Femur (tissue), 1 donor: ENCODE measurements around the gene ABLIM3.

ENCODE experiments used
- DNase-seq: peaks from one replicate; pipeline ENCODE4 v3.0.0-alpha.2; 2017

Gene ABLIM3

DNA sequence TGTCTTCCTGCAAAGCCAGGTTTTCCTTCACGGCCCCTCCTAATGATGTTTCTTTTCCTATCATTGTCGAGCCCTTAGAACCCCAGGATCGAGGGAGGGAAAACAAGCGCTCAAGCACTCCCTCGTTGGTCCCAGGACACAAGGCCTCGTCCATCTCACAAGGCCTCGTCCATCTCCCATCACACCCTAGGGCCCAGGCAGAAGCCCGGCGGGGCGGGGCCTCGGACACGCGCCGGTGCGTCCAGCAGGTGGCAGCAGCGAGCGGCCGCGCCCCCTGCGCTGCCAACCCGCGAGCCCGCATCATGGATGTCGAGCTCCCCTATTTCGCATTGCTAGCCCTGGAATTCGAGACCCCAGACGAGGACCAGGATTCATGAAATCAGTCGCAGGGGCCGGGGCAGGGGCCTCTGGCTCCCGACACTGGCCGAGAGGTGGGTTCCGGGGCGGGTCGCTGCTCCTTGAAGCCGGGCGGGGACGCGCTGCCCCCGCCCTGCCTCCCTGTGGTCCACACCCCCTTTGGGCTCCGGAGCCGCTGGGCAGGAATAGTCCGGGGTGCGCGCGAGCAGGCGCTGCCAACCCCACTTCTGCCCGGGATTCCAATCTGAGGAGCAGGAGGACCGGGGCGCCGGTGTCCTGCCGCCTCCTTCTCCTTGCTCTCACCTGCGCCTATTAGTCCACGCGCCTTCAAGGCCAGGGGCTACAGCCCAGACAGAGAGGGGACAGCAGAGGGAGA is at the start of gene ABLIM3:
TSS of gene ABLIM3 (plus strand) at position 270 of the 733 bp plus-strand sequence. CDS start 603 bp downstream, outside the sequence.
- DNase-seq, result peak; percentile 79

DNA sequence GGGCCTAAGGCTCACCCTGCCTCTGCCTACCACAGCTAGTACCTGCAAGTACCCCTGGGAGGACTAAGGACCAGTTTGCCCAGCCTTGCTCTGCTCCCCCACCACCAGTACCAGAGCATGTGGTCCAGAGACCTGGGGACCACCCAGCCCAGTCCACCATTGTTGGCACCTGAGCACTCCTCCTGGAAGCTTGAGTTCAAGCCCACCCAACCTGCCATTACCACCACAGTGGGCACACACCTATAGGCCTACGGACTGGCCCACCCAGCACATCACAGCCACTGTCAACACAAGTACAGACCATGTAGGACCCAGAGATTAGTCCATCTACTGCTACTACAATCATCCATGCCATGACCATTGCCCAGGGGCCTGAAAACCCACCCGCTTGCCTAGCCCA is 47.7 kb upstream of the ABLIM3 start:
- DNase-seq, result no peak

DNA sequence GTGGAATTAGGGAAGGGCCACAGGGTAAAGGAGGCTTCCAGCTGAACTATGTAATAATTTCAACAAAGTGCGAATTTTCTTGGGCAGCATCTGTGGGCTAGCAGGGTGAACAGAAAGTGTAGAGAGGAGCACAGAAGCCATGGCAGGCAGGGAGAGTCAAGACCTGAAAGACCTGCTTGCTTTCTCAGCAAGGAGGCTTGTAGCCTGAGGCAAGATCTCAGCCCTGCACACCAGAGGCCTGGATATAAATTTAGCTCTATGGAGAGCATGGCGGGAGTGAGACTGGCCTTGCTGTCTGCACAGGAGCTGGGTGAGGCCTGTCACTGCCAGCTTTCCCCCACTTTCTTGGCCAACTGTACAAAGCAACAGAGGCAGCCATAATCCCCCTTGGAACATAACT is 46.3 kb upstream of the ABLIM3 start:
- DNase-seq, result no peak

DNA sequence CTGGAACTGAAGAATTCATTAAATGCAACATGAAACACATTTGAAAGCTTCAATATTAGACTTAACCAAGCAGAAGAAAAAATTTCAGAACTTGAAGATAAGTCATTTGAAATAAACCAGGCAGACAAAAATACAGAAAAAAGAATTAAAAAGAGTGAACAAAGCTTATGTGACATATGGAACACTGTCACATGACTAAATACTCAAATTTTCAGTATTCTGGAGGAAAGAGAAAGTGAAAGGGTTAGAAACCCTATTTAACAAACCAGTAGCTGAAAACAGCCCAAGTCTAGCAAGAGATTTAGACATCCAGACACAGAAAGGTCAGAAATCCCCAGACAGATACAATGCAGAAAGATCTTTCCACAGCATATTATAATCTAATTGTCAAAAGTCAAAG is 41.4 kb upstream of the ABLIM3 start:
- DNase-seq, result no peak

DNA sequence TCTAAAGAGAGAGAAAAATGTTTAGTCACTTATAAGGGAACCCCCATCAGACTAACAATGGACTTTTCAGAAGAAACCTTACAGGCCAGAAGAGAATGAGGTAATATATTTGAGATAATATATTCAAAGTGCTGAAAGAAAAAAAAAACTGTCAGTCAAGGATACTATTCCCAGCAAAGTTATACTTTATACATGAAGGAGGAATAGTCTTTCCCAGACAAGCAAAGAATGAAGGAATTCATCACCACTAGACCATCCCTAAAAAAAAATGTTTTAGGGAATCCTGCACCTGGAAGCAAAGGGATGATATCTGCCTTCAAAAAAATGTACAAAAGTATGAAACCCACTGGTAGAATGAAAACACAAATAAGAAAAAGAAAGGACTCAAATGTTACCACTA is 41.0 kb upstream of the ABLIM3 start:
- DNase-seq, result no peak

DNA sequence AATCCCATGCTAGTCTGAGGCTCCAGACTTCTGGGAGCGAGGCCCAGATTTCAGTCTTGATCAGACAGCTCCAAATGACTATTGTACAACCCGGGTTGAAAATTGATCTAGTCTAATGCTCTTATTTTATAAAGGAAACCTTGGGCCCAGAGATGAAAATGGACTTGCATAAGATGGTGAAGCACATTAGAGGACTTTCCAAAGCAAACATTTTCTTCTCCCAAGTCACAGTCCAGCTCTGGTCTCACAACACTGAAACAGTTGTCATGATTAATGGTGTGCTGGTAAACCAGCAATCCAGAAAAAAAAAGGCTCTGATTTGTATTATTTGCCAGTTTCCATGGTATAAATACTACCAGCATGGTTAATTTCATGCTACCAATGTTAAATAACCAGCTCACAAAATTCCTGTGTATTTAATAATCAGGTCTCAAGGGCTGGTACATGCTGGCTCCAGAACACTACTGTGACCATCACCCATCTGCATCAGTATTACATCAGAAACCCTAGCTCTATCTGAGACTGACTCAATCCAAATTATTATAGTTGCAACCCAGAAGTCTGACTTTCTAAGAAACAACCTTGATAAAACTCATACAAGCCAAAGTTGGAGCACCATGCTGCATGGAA is 32.5 kb upstream of the ABLIM3 start:
- DNase-seq, result no peak

DNA sequence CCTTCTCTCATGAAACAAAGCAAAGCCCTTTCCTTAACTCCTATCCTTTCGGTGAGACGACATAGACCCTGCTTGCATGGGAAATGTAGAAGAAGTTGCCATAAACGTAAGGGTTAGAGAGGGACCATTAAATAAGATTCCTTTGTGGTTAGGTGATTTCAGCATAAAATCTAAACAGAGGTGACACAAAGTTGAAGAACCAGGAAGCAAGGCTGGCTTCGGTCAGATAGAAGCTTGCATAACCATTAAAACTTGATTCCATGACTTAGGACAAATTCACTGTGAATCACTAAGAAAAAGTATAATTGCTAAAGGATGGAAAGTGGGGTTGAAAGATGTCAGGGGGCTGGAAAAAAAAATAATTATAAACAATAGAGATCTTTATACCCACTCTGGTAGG is 30.9 kb upstream of the ABLIM3 start:
- DNase-seq, result no peak

DNA sequence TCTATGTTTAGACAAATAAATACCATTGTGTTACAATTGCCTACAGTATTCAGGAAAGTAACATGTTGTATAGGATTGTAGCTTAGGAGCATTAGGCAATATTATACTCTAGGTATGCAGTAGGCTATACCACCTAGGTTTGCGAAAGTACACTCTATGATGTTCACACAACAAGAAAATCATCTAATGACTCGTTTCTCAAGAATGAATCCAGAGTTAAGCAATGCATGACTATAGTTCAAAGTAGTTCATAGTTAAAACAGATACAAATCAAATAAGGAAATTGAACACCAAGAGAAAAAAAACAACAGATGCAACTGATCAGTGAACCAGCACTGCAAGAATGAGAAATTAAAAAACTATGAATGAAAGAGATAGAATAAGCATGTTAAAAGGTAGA is 27.6 kb upstream of the ABLIM3 start:
- DNase-seq, result no peak

DNA sequence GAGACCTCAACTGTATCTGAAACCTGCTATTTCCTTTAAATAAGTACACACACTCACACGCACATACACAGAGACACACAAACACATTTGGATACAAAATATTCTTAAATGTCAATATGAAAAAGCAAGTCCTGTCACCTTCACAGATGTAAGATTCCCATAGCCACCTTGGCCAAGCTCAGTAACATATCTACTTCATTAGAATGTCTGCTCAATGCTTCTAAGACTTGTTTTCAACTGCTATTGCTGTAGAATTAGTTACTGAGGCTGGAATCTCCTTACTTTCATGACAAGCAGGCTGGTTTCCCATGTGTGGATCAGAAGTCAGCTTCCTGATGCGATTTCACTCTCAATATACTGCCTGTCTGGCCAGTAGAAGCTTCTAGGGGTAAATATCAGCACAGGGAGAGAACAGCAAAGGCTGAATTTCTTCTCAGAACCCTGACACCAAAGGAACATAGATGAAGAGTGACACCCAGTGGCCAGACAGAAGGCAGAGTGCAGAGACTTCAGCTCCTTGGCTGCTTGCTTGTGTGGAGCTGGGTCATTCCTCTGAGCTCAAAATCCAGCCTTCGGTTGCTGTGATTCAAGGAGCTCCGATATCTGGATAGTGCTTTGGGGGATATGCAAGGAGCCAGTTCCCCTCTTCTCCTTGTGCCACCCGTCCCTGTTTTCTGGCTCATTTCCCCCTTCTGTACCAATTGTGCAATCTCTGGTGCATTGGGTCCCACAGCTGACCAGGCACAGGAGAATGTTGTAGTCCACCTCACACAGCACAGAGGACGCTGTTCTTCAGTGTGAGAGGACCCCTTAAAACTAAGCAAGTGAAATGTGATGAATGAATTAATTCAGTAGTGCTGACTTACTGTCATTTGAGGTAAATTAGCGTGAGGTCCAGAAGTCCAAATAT is 26.6 kb upstream of the ABLIM3 start:
- DNase-seq, result peak; percentile 65

DNA sequence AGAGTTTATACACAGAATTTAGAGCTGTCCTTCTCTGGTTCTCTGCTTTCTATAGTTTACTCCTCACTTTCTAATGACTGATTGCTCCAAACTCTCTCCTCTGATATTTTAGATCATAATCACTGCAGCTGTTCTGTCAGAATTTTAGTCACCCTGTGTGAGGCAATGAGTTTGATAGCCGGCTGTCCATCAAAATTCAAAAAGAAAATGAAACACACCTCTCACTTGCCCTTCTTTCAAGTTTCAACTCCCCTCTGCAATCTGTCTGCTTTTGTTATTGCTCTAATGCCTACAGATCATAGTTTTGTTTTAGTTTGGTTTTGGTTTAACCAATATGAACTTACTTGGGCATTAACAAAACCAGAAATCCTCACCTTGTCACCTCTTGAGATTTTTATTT is 23.3 kb upstream of the ABLIM3 start:
- no peak for DNase-seq

DNA sequence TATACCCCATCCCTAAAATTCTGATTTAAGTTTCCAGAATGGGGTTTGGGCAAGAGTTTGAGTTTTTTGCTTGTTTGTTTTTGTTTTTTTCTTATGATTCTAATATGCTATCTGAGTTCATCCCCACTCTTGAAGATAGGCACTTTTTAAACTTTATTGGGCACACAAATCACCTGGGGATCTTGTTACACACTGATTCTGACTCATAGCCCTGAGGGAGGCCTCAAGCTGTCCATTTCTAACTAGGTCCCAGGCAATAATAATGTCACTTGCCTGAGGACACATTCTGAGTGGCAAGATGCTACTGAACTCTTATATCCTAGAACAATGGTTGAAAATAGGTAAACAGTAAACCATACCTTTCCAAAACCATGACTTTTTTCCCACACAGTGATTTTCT is 22.8 kb upstream of the ABLIM3 start:
- no peak for DNase-seq

DNA sequence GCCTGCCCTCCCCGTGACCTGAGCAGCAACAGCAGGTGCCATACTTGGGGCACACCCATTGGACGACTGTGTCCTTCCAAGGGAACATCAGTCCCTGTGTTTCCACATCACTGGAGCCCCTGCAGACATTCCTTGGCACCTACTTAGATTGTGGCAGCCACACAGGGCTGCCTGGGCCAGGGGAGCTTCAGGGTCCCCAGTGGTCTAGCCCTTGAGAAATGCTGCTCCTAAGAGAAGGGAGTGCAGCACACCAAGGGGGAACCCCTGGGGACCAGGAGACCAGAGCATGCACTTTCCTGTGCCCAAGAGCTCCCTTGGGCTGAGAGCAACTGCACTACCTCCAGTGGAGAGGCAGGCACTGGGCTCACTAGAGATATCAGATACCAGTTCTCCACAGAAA is 20.1 kb upstream of the ABLIM3 start:
- no peak for DNase-seq

DNA sequence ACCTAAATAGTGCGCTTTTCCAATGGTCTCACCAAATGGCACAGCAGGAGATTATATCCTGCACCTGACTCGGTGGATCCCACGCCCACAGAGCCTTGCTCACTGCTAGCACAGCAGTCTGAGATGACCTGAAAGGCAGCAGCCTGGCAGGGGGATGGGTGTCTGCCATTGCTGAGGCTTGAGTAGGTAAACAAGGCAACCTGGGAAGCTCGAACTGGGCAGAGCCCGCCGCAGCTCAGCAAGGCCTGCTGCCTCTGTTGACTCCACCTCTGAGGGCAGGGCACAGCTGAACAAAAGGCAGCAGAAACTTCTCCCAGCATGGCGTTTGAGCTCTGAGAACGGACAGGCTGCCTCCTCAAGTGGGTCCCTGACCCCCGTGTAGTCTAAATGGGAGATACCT is 18.1 kb upstream of the ABLIM3 start:
- DNase-seq, result no peak

DNA sequence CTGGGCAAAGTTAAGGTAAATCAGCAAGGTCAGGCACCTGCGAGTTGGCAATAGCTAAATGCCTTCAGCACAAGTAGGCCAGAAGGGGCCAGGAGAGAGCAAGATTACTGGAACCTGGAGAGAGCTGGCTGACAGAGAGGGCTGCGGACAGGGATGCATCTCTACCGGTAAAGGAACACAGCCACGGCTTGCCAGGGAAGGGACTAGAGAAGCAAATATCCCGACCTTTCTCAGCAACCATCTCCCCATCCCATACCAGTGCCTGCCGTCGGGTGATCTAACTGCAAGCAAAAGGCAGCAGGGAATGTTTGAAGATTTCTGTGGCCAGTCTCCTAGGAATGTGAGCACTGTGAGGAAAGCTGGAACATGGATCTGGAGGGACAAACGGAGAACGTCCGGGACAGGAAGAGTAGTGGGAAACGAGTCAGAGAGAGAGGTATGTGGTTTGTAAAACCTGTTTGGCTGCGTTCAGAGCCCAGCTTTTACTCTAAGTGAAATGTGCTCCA is 15.9 kb upstream of the ABLIM3 start:
- DNase-seq, result no peak

DNA sequence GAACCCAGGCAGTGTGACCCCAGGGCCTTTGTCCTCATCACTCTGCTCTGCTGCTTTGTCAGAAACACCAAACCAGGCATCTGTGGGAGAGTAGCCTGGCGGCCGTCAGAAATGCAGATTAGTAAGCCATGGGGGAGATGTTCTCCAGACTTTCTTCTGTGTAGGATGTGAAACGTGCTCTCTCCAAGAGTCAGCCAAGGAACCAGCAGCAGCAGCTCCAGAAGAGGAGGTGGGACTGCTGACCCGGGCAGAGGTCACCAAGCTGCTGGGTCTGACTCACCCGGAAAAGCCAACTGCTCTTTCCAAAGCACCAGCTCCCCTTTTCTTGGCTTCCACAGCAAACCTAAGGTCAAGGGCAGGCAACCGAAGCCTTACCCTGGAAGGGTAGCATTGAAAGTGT is 14.4 kb upstream of the ABLIM3 start:
- no peak for DNase-seq

DNA sequence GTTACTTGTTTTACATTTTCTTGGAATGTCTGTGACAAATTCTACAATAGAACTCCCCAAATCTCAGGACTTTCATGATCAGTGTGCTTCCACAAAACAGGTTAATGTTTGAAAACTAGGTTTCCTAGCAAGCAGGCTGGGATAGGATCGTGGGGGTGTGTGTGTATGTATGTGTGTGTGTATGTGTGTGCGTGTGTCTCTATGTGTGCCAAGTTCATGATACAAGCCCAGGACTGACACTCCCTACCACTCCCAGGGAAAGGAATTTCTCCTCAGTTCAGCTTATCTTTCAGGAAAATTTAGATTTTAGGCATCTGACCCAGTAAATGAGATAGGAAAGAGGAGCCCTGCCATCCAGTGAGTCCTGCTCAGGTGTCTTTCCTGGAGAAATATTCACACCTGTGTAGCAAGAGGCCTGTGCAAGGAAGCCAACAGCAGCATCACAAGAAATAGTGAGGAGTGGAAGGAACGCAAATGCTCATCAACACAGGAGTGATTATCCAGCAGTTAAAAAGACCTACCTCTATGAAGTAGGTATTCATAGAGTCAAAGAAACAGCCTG is 13.8 kb upstream of the ABLIM3 start:
- no peak for DNase-seq

DNA sequence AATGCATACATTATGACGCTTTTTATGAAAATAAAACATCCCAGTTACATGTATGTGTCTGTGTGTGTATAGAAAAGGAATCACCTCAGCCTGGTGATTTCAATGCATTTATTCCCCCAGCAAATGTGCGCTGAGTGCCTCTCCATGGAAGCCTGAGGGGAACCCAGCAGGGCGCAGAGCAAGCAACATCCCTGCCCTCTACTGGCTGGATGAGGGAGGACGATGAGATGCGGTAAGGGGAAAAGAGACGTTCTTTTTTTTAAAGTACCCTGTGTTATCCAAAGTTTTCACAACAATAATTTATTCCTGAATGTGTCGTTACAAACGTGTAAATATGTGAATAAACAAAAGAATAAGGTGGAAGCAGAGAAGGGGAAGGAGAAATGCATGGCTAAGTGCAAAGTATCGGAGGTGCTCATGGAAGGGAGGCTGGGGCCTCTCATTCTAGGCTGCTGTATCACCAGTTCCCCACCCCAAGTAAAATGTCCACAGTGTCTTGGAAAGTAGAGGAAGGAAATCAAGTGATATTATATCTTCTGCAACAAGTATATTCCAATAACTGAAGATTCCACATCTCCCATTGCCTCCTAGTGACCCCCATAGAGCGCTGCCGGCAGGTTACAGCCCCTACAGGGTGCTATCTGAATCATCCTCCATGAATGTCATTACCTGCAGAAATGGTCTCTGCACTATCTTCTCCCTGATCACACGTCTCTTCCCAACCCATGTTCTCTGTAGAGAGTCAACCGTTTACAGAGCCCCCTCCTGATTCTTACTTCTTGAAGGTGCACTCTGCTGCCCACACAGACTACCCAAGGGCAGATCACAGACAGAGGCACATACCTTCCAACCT is 13.0 kb upstream of the ABLIM3 start:
- DNase-seq, result no peak

DNA sequence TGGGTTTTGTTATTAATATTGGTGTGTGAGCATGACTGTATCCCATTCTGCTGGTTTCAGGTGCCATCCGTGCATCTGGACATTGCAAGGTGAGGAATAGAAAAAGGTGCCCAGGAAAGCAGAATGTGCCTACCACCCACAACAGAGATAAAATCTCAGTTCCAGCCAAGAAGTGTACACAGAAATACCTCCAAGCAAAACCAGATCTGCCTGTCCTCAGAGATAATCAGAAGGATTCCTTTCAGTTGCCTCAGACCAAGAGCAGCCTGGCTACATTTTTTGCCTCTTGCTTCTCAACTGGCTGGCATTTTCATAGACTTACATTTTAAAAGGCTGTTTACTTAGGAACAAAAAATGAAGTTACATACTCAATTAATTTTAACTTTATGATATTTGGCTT is 12.1 kb upstream of the ABLIM3 start:
- DNase-seq, result no peak

DNA sequence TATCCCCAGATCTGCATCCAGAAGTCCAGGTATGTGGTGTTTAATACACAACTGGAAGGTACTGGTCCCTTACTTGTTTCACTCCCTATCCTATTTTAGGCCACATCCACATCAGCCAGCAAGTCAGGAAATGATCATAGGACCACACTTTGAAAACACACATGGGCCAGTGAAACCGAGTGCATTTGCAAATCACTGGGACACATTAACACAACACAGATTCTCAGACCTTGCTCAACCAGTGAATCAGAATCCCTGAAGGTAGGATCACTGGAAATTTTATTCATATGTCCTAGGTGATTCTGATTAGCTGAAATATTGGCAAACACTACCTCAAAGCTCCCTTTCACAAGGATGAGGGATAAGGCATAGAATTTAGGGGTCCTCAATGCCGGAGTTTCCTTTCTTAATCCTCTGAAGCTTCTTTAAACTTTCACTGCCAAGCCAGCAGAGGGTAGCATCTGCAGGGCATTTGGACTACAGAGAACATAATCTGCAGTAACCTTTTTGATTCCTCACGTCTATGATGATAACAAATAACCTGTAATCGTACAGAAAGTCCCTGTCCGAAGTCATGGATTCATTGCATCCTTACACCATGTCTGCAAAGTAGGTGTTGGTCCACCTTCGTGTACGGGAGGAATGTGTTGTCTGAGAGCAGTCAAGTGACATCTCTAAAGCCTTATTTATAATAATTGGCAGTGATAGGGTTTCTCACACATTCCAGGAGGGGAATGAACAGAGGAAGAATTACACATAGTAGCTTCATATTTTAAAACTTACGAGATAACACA is 11.0 kb upstream of the ABLIM3 start:
- no peak for DNase-seq

DNA sequence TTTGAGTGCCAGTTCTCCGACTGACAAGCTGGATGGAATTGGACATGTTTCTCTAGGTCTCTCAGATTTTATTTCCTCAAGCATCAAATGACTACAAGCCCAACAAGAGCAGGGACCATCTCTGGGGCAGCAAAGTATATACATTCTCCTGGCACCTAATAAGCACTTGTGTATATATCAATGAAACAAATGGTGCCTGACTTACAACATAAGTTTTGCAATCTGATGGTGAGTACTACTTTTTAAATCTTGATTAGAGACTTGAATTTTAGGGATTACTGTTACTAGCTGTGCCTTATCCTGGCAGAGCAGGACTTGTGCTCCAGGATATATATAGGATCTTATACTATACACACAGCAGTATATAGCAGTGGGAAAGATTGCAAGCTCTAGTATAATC is 8.8 kb upstream of the ABLIM3 start:
- no peak for DNase-seq
